Mucosa of rectum (tissue), 2 donors: Measurements from ENCODE around the gene CRPPA.
"Not testable (repeated sequence)": the region's sequence is repeated elsewhere in the genome, so short reads cannot be mapped to it uniquely, and the experiment has no call there.

Experiments
- H3K27ac ChIP-seq, 2 donors: one replicate each; pipeline ENCODE4 v1.7.0; 2013; ENCODE audit warnings: inconsistent platforms in 2 of 2, low read depth in 2 of 2, low read length in 2 of 2
- H3K27me3 ChIP-seq, 2 donors: one replicate each; pipeline ENCODE4 v1.7.0; 2013; ENCODE audit warnings: low read length in 2 of 2; ENCODE audit not compliant: control insufficient read depth in 2 of 2, insufficient read depth in 2 of 2
- H3K36me3 ChIP-seq, 2 donors: one replicate each; pipeline ENCODE4 v1.7.0; 2013; ENCODE audit warnings: low read length in 2 of 2; ENCODE audit not compliant: control insufficient read depth in 2 of 2, insufficient read depth in 2 of 2
- H3K4me1 ChIP-seq, 2 donors: one replicate each; pipeline ENCODE4 v1.7.0; 2013; ENCODE audit warnings: low read length in 2 of 2, mild to moderate bottlenecking in 1 of 2; ENCODE audit not compliant: control insufficient read depth in 2 of 2, insufficient read depth in 2 of 2
- H3K4me3 ChIP-seq, 2 donors: one replicate each; pipeline ENCODE4 v1.7.0; 2013; ENCODE audit warnings: low read length in 2 of 2
- H3K9ac ChIP-seq, 2 donors: one replicate each; pipeline ENCODE4 v1.7.0; 2013; ENCODE audit warnings: low read length in 2 of 2, low read depth in 1 of 2, mild to moderate bottlenecking in 1 of 2
- H3K9me3 ChIP-seq, 2 donors: one replicate each; pipeline ENCODE4 v1.7.0; 2013; ENCODE audit warnings: low read length in 2 of 2; ENCODE audit not compliant: control insufficient read depth in 2 of 2
- donor health status: healthy.
- donor health status: Normal muscosa, but diverticular disease.

Gene CRPPA

GRCh38 chr7:16399265-16399831 is 22.0 kb downstream of the CRPPA start:
- no peaks in the 10 kb centered on the region for H3K27me3 ChIP-seq
- no peaks in the 10 kb centered on the region for H3K4me1 ChIP-seq
- H3K9ac ChIP-seq = no peak overlapping the region
- no peaks in the 10 kb centered on the region for H3K36me3 ChIP-seq
- peaks cover 0 to 24% of the 10 kb centered on the region in 2 donors for H3K9me3 ChIP-seq
- no peak overlapping the region for H3K4me3 ChIP-seq
- H3K27ac ChIP-seq = no peak overlapping the region

GRCh38 chr7:16398146-16399017 is 23.0 kb downstream of the CRPPA start:
- Histone ChIP-seq H3K9ac (no peak overlapping the region), H3K27ac (no peak overlapping the region), H3K9me3 (peaks cover 0 to 24% of the 10 kb centered on the region in 2 donors), H3K4me3 (no peak overlapping the region), H3K27me3 (no peaks in the 10 kb centered on the region), H3K36me3 (no peaks in the 10 kb centered on the region), H3K4me1 (no peaks in the 10 kb centered on the region)

GRCh38 chr7:16397501-16398145 is 23.7 kb downstream of the CRPPA start:
- Histone ChIP-seq H3K9ac (no peak overlapping the region), H3K36me3 (no peaks in the 10 kb centered on the region), H3K27ac (no peak overlapping the region), H3K4me3 (no peak overlapping the region), H3K9me3 (peaks cover 0 to 24% of the 10 kb centered on the region in 2 donors), H3K27me3 (no peaks in the 10 kb centered on the region), H3K4me1 (no peaks in the 10 kb centered on the region)

GRCh38 chr7:16396766-16397500 is 24.4 kb downstream of the CRPPA start:
- Histone ChIP-seq H3K4me3 (no peak overlapping the region), H3K9ac (no peak overlapping the region), H3K27me3 (no peaks in the 10 kb centered on the region), H3K4me1 (no peaks in the 10 kb centered on the region), H3K27ac (no peak overlapping the region), H3K9me3 (peaks cover 0 to 24% of the 10 kb centered on the region in 2 donors), H3K36me3 (no peaks in the 10 kb centered on the region)

DNA sequence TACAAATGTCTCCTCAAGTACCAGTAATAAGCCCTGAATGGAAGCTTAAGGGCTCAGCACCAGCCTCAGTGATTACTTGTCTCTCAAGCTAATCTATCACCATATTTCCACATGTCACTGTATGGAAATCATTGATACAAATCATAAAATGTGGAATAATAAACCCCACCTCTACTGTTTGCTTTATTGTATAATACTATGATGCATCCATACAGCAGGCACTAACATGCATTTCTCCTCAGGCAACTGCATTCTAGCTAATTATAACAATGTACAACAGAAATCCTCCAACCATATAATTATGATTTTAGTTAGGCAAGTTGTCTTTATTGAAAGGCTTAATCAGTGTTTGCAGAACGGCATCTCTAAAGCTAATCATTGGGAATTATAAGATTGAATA is 26.2 kb downstream of the CRPPA start:
- no peak overlapping the region for H3K4me3 ChIP-seq
- H3K27me3 ChIP-seq = no peaks in the 10 kb centered on the region
- H3K27ac ChIP-seq = no peak overlapping the region

GRCh38 chr7:16393862-16394422 is 27.4 kb downstream of the CRPPA start:
- Histone ChIP-seq H3K9me3 (peaks cover 0 to 13% of the 10 kb centered on the region in 2 donors), H3K4me1 (no peaks in the 10 kb centered on the region), H3K27ac (no peak overlapping the region)

More for the DNA sequence above, 26.2 kb downstream of the CRPPA start:
- Histone ChIP-seq H3K9me3 (peaks cover 0 to 24% of the 10 kb centered on the region in 2 donors), H3K9ac (no peak overlapping the region), H3K4me1 (no peaks in the 10 kb centered on the region), H3K36me3 (no peaks in the 10 kb centered on the region)

GRCh38 chr7:16392990-16393523 is 28.3 kb downstream of the CRPPA start:
- H3K27ac ChIP-seq = no peak overlapping the region
- peaks cover 0 to 9% of the 10 kb centered on the region in 2 donors for H3K9me3 ChIP-seq
- no peaks in the 10 kb centered on the region for H3K27me3 ChIP-seq
- no peaks in the 10 kb centered on the region for H3K4me1 ChIP-seq
- H3K36me3 ChIP-seq = no peaks in the 10 kb centered on the region
- no peak overlapping the region for H3K9ac ChIP-seq
- H3K4me3 ChIP-seq = no peak overlapping the region

More at GRCh38 chr7:16393862-16394422, 27.4 kb downstream of the CRPPA start:
- Histone ChIP-seq H3K4me3 (no peak overlapping the region), H3K9ac (no peak overlapping the region), H3K36me3 (no peaks in the 10 kb centered on the region), H3K27me3 (no peaks in the 10 kb centered on the region)

DNA sequence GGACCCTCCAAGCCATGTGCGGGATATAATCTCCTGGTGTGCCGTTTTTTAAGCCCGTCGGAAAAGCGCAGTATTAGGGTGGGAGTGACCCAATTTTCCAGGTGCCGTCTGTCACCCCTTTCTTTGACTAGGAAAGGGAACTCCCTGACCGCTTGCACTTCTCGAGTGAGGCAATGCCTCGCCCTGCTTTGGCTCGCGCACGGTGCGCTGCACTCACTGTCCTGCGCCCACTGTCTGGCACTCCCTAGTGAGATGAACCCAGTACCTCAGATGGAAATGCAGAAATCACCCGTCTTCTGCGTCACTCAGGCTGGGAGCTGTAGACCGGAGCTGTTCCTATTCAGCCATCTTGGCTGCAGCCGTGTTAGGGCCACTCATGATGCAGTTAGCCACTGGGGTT is 37.6 kb downstream of the CRPPA start:
- H3K4me3 ChIP-seq, H3K9me3 ChIP-seq, H3K9ac ChIP-seq, H3K36me3 ChIP-seq, H3K4me1 ChIP-seq, H3K27ac ChIP-seq, H3K27me3 ChIP-seq: not testable (repeated sequence)

- not testable (repeated sequence) for H3K36me3 ChIP-seq, H3K27me3 ChIP-seq, H3K9ac ChIP-seq, H3K27ac ChIP-seq, H3K9me3 ChIP-seq, H3K4me1 ChIP-seq, H3K4me3 ChIP-seq
Measured at GRCh38 chr7:16383103-16383502, 38.2 kb downstream of the CRPPA start.
